ENCODE measurements around the gene EIF1AY.
"Not testable (repeated sequence)": the region's sequence is repeated elsewhere in the genome, so short reads cannot be mapped to it uniquely, and the experiment has no call there.

EIF1AY gene
- total RNA-seq, result 26.6 to 72.3 (median 49.4) reads per million in 3 experiments

DNA sequence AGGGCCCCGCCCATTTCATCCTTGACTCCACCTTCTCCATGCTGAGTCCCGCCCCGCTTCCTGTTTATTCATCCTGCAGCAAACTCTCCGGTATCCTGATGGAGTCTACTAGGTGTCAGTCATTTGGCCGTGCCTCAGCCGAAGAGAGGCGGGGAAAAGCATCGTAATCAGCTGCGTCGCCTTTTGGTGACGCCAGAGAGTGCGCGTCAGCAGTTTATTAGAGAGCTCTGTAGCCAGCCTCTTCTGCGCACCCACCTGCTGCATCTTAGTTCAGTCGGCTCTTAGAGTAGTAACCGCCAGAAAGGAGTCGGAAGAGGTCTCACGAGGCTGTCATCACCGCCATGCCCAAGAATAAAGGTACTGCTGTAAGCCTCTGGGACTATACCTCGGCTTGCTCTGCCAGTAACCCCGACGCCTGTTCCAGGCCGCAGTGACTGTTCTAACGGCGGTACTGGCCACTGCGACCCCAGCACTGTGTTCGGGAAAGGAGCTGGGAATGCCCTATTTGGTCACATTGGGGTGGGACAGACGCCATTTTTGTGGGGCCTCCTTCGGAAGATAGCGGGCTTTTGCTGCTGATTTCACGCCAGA, at the start of gene EIF1AY:
Gene EIF1AY (plus strand): TSS at position 246 of the 591 bp plus-strand sequence. CDS start 96 bp downstream, at position 342.
- DNase-seq, result no peak

DNA sequence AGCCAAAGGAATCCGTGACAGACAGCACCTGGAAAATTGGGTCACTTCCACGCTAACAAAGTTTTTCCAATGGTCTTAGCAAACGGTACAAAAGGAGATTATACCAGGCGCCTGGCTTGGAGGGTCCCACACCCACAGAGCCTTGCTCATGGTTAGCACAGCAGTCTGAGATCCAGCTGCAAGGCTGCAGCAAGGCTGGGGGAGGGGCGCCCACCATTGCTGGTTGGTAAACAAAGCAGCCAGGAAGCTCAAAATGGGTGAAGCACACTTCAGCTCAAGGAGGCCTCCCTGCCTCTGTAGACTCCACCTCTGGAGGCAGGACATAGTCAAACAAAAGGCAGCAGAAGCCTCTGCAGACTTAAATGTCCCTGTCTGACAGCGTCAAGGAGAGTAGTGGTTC, 47.1 kb upstream of the EIF1AY start:
- no peak for DNase-seq

GRCh38 chrY:20538186-20538585, 37.4 kb upstream of the EIF1AY start:
- DNase-seq, result no peak

GRCh38 chrY:20538933-20539332, 36.6 kb upstream of the EIF1AY start:
- DNase-seq, result no peak

GRCh38 chrY:20544451-20544960, 31.1 kb upstream of the EIF1AY start:
- DNase-seq, result no peak

GRCh38 chrY:20546071-20546470, 29.5 kb upstream of the EIF1AY start:
- DNase-seq, result no peak

GRCh38 chrY:20549289-20549688, 26.3 kb upstream of the EIF1AY start:
- DNase-seq, result no peak

DNA sequence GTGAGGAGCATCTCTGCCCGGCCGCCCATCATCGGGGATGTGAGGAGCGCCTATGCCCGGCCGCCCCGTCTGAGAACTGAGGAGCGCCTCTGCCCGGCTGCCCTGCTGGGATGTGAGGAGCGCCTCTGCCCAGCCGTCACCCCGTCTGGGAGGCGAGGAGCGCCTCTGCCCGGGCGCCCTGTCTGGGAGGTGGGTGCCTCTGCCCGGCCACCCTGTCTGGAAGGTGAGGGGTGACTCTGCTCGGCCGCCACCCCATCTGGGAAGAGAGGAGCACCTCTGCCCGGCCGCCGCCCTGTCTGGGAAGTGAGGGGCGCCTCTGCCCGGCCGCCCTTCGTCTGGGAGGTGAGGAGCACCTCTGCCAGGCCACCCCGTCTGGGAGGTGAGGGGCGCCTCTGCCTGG, 23.7 kb upstream of the EIF1AY start:
- no peak for DNase-seq

DNA sequence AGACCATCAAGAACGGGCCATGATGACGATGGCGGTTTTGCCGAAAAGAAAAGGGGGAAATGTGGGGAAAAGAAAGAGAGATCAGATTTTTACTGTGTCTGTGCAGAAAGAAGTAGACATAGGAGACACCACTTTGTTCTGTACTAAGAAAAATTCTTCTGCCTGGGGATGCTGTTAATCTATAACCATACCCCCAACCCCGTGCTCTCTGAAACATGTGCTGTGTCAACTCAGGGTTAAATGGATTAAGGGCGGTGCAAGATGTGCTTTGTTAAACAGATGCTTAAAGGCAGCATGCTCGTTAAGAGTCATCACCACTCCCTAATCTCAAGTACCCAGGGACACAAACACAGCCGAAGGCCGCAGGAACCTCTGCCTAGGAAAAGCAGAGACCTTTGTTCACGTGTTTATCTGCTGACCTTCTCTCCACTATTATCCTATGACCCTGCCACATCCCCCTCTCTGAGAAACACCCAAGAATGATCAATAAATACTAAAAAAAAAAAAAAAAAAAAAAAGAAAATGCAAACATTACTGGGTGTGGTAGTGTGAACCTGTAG, 22.7 kb upstream of the EIF1AY start:
- DNase-seq, result not testable (repeated sequence)

- no peak for DNase-seq
These were observed 19.8 kb upstream of the EIF1AY start for GRCh38 chrY:20555820-20556219.

GRCh38 chrY:20558677-20559076, 16.9 kb upstream of the EIF1AY start:
- DNase-seq, result no peak

GRCh38 chrY:20559873-20560512, 15.6 kb upstream of the EIF1AY start:
- DNase-seq, result no peak

- no peak for DNase-seq
These were observed 4.3 kb upstream of the EIF1AY start for GRCh38 chrY:20571306-20571705.

DNA sequence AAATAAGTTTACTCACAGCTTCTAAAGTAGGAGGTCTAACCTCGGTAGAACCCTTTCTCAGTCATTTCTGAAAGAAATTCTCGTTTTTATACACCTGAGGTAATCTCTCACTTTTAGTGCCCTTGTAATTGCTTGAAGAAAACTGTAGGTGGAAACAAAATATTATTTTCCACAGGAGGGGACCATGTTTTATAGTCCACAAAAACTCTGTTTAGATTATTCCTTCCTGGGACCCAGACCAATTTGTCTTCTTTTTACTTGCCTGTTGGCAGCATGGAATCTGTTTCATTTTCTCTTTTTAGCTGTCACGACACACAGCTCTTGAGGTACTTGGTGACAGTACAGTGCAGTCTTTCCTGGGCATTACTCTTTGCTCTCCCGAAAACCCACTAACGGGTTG, 930 bp downstream of the EIF1AY start:
- DNase-seq, result no peak

DNA sequence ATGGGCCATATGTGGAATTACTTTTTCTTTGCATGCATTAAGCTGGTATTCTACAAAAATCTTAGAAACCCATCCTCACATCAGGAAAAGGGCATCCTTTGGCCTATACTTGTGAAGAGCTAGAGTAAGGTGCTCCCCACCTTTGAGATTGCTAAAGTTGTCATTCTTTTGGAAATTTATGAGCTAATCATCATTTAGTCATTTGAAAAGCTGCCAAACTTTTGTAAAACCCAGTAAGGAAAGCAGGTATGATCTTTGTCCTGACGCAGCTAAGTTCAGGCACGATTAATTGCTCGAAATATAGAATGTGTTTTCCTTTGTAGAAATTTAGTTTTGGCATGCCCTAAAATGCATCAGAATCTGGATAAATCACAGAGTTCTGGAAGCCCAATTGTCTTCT, 2.6 kb downstream of the EIF1AY start:
- DNase-seq, result no peak

- DNase-seq, result no peak
These were observed 6.1 kb downstream of the EIF1AY start for GRCh38 chrY:20581687-20582086.

DNA sequence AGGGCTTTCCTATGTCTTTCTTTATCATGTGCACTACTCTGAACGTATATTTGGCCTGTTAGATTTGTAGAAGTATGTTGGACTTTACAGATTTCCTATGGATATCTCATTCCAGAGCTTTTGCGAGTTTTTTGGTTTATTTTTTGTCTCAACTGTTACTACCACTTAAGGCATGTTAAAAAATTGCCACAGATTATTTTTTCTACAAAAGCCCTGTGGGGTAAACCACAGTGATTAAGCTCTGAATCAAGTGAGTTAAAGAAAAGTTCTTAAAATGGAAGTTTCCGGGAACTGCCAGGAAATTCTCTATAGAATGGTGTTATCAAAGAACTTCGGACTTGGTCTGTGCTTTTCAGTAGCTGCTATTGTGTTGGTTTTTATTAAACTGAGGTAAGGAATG, 10.6 kb downstream of the EIF1AY start:
- no peak for DNase-seq

Measured in central memory CD4-positive, alpha-beta T cell (primary cell).